Omental fat pad (tissue), 4 donors: ENCODE data around the gene REM2. TPM values are rescaled to one million over a fixed set of nuclear protein-coding genes. Genes with fewer than 3 reads are reported as not detected.
A peak's percentile ranks its signal among the peaks of the same experiment; 100 is the strongest.

Experiments used
- ATAC-seq: fragments of 150-250 bp; one replicate; pipeline ENCODE4 v1.9.1; 2016; ENCODE audit warnings: mild to moderate bottlenecking, moderate library complexity; ENCODE audit not compliant: low FRiP score
- DNase-seq: peaks from one replicate; pipeline ENCODE4 v3.0.0-alpha.2; 2019; ENCODE audit warnings: low spot score
- CTCF ChIP-seq, 3 donors: fragments of 450-650 bp; IDR thresholded peaks; one replicate each; pipeline ENCODE4 v1.5.1; 2016 to 2017; ENCODE audit warnings: antibody characterized with exemption in 3 of 3, mild to moderate bottlenecking in 3 of 3, moderate library complexity in 2 of 3
- total RNA-seq, 4 donors: library from RNA; depleted of rRNA; stranded (reverse); fragments of >200 nt; gene quantifications; one replicate each; pipeline ENCODE4 v1.1.0, GENCODE V29; 2016

The REM2 gene
- total RNA-seq, 4 donors from 2014 or later = 0.24 to 3.3 (median 1.0) TPM

- TF ChIP-seq CTCF (IDR thresholded peaks at IDR 0.05) = peak in 2 of 3 donors; percentile 76 to 80
- peak; percentile 82 for ATAC-seq
- DNase-seq = peak; percentile 79
Measured at GRCh38 chr14:22872033-22872832, 10.8 kb upstream of the REM2 start.

GRCh38 chr14:22872833-22873520 lies 10.0 kb upstream of the REM2 start:
- ATAC-seq = no peak

GRCh38 chr14:22875003-22875747 lies 7.8 kb upstream of the REM2 start:
- DNase-seq = no peak
- no peak for TF ChIP-seq CTCF (IDR thresholded peaks at IDR 0.05)
- no peak for ATAC-seq

More at GRCh38 chr14:22872833-22873520, 10.0 kb upstream of the REM2 start:
- no peak for TF ChIP-seq CTCF (IDR thresholded peaks at IDR 0.05)
- no peak for DNase-seq

GRCh38 chr14:22875748-22876319 lies 7.2 kb upstream of the REM2 start:
- no peak for TF ChIP-seq CTCF (IDR thresholded peaks at IDR 0.05)
- no peak for ATAC-seq
- no peak for DNase-seq

- no peak for TF ChIP-seq CTCF (IDR thresholded peaks at IDR 0.05)
- no peak for ATAC-seq
- no peak for DNase-seq
Measured at GRCh38 chr14:22877000-22877501, 6.0 kb upstream of the REM2 start.
